Ramos (cell line): ENCODE results near the gene CFLAR.
"Not testable (repeated sequence)": the region's sequence is repeated elsewhere in the genome, so short reads cannot be mapped to it uniquely, and the experiment has no call there.

Experiments used
- in situ Hi-C: fragments of 300-500 bp; cut with MboI; formaldehyde crosslinking; loops from one replicate; pipeline ENCODE4 v1.14.3; 2022; ENCODE audit warnings: low sequenced_read_pairs; ENCODE audit not compliant: unreplicated experiment

CFLAR gene

DNA sequence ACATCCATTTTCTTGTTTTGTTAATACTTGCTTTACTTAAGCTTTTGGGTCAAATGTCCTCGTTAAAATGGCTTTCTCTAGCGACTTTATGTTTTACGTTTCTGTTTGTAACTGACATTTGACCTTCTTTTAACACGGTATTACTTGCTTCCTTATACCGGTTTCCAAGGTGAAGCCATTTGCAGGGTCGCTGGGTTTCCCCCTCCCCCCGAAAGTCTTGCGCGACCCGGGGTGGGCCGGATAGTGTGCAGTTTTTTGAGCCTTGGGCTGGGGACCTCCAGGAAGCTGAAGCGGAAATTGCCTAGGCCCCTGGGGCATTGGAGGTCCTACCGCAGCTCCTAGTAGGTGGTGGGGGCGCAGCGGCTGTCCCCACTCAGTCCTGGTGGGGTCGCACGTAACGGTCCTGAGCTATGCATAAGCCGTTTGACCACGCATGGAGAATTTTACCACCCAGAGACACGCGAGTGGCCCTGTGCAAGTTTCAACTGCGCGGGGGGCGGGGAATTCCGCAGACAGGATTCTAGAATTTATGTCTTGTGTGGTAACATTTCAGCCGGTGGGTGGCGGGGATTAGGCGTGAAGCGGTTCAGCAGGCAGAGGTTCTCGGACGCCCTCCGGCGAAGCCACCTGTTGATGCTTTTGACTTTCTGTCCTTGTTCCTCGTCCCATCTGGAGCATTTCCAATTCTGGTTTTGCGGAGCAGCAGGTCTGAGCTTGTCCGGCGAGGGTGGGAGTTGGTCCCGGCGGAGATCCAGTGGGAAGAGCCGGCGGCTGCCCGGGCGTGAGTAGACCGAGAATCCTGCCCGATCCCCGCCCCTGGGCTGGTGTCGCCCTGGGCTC, 2.4 kb downstream of the CFLAR start:
- in situ Hi-C loops: no loop called here

DNA sequence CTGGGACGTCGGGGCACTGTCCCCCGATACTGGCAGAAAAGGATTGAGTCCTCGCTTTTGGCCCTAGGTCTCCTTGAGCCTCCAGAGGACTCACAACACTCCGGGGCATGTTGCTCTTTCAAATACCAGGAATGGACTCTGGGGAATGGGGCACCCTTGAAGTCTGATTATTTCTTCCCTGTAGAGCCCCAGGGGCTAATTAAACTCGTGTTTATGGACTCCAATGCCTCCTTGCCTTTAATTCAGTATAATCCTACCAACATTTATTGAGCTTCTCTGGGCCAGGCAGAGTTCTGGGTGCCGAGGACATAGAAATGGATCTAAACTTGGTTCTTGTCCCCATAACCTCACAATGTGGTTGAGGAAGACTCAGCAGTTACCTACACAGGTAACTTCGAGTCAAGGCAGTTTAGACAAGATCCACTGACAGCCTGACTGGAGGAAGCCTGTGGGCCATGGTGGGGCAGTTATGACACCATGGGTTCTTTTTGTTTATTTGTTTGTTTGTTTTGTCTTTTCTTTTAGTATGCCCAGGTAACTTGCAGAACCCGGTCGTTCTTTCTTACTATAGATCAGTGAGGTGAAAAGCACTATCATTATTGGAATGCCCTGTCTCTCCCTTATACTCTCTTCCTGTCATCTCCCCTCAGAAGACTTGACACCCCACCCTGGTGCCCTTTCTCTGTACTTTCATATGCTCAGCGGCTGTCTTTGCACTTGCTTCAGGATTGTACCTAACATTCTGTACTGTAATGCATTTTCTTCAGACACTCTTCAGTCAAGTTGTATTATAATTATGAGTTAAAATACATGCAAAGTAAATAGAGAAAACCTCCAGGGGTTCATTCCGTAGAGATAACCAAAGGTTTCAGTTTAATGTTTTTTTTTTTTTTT, 3.2 kb downstream of the CFLAR start:
- in situ Hi-C loops: no loop called here

DNA sequence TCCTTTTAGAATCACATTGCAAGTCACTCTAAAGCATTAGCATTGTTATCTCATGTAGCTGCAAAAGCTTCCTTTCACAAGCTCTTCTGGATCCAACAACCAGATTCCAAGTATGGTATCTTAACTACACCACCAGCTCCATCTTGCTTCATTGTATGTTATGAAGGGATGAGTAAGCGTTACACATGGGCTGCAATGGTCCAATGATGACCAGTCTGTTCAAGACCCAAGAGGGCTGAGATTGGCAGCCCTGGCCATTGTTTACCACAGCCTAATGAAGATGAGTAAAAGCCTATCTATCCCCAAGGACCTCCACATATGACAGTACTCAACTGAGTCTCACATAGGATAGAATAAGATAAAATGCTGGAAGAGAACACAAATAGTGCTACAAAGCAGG, 6.3 kb downstream of the CFLAR start:
- in situ Hi-C loops: no loop called here

DNA sequence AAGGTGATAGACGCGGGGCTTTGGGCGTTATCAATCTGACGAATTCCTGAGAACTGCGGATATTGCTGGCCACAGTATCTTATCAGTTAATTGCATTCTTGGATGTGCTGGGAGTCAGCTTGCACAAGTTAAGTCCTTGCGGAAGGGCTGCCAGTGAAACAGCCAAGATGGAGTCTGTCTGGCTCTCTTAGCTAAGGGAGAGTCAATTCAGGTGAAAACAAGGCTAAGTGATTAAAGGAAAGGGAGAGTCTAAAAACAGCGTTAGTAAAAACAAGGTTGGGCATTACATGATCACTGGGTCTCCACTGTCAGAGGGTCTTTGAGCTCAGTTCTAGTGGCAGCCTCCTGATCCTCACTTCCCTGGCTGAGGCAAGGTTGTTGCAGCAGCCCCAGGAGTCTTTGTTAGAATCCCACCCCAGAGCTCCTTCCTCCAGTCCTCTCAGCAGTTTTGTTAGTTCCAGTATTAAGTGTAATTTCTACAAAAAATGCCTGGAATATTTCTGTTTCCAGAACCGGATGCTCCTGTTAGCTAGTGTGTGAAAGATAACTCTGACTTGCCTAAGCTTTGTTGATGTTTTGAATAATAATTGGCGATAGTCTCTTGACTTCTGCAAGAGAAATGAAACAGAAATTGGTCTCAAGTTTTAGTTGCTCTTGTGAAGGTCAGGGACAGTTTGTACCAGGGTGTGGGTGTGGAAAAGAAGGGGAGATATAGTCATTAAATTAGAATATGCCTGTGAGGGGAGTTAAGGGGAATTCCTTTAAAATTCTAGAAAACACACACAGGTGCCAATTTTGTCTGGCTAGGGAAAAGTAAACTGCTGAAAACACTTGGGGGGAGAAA, 10.6 kb downstream of the CFLAR start:
- in situ Hi-C loops: no loop called here

DNA sequence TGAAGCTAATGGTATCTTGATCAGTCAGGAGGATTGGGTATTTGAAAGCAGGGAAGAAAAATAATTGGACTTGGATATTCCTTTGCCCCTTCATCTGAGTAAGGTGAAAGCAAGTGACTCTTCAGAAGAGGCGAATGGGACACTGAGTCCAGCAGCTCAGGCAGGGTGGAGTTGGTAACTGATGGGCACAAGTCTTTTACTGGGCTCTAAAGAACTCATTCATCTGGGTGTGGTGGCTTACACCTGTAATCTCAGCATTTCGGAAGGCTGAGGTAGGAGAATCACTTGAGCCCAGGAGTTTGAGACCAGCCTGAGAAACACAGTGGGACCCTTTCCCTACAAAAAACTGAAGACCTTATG, 11.2 kb downstream of the CFLAR start:
- in situ Hi-C loops: no loop called here

DNA sequence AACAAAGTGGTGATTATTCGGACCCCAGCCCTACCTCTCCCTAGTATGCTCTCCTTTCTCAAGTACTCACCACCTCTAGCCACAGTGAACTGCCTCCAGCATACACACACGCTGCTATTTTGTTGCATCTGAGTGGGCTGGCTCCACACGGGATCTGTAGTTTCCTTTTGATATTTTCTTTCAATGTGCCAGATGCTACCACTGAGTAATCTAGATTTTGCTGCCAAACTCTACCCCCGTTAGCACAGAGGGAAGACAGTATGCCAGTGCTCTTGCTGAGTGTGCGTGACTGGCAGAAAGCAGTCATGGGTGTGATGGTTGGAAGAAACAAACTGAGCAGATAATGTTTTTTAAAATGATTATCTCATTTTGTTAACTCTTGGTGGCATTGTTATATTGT, 11.6 kb downstream of the CFLAR start:
- in situ Hi-C loops: no loop called here

DNA sequence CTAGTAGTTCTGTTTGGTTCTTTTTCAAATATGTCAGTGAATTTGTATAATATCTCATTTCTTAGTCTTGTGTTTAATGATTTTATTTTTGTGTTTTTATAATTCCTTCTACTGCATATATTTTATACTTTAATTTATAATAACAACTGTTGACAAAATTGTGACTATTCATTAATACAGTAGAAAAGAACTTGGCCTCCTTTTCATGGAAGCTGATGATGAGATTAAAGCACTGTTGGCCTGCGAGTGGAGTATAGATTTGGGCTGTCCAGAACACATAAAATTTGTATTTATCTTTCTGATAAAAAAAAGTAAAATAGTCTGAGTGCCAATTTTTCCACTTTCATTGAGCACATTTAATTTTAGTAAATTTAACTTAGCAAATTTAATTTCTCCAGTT, 12.1 kb downstream of the CFLAR start:
- in situ Hi-C loops: no loop called here

DNA sequence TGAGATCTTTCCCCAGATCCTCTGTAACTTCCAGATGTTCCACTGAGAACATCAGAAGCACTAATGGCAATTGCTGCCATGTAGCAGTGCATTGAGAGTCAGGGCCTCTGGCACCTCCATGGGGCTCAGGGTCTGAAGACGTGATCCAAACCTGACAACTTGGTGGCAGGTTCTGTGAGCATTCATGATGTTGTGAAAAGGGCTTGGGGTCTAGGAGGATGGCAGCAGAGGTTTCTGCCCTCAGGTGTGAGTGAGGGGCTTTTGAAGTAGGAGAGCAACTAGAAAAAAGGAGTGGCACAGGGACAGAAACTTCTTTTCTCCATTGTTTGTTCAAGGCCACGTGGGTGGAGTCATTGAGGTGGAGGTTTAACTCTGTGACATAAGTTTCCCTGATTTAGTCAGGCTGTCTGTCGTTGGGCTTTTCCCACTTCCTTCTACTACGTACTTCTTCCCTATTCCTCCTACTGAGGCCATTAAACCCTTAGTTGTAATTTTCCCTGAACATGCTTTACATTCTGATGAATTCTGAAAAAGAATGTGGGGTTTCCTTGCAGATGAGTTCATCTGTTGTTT, 13.1 kb downstream of the CFLAR start:
- in situ Hi-C loops: no loop called here

DNA sequence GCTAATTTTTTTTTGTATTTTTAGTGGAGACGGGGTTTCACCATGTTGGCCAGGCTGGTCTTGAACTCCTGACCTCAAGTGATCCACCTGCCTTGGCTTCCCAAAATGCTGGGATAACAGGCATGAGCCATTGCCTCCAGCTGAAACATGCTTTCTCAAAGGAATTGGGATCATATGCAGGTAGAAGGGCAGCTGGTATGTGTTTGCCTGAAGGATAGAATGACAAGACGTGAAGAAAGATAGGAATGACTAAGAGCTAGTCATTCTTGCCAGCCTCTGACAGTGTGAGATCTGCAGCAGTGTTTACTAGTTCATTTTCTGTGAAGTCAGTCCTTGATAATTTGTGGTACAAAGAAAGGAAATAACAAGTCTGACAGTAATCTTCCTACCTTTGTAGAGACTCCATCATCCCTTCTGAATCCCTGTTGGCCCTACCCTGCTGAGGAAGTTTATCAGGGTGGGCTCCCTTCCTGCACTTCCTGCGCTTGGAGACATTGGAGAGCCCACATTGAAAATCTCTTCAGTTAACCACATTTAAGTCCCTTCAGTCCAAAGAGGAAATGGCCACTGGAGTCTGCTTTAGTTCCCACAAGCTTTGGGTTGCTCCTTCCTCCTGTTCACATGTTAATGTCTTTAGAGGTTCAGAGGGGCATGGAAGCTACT, 14.7 kb downstream of the CFLAR start:
- in situ Hi-C loops: no loop called here

DNA sequence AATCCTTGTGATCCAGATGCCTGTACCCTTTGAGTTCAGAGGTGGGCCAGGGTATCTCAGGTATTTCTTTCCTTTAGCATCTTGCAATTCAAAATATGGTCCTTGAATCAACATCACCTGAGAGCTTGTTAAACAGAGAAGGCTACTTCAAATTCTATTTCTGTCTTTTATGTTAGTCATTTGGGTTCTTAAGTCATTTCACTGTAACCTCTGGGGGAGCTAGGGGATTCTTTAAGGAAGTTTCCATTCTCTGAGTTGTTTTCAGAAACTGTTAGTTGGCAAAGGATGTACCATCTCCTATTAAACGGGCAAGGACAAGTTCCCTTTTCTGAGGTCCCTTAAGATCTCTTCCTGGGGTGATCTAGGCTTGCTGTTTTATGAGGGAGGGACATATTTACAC, 16.6 kb downstream of the CFLAR start:
- in situ Hi-C loops: no loop called here

DNA sequence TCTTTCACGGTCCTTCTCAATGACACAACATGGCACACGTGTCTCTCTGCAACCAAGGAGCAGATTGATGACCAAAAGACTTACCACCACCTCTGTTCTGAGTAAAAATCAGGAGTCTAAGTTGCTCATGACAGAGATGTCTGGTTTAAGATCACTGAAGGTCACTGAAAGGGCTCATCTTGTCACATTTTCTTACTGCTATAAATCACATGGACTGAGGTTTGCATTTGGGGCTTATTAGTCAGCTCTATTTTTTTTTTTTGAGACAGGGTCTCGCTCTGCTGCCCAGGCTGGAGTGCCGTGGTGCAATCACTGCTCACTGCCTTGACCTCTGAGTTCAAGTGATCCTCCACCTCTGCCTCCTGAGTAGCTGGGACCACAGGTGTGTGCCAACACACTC, 19.4 kb downstream of the CFLAR start:
- in situ Hi-C loops: no loop called here

DNA sequence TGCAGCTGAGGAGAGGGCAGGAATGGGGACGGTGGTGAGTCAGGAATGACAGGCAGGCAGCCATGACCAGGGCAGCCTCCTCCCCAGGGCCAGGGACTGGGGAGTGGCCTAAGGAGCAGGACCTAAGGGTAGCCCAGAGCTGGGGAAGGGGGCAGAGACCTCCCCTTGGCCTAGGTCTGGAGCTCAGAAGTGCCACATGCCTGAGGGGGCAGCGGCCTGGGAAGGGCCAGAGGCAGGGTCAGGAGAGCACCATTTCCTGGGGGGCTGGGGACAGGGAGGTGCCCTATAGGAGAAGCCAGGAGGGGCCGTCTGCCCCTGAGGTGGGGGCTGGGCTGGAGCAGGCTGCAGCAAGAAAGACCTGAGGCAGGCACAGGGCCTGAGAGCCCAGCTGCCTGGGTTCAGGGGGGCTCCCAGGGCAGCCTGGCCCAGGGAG, 20.9 kb downstream of the CFLAR start:
- in situ Hi-C loops: no loop called here

DNA sequence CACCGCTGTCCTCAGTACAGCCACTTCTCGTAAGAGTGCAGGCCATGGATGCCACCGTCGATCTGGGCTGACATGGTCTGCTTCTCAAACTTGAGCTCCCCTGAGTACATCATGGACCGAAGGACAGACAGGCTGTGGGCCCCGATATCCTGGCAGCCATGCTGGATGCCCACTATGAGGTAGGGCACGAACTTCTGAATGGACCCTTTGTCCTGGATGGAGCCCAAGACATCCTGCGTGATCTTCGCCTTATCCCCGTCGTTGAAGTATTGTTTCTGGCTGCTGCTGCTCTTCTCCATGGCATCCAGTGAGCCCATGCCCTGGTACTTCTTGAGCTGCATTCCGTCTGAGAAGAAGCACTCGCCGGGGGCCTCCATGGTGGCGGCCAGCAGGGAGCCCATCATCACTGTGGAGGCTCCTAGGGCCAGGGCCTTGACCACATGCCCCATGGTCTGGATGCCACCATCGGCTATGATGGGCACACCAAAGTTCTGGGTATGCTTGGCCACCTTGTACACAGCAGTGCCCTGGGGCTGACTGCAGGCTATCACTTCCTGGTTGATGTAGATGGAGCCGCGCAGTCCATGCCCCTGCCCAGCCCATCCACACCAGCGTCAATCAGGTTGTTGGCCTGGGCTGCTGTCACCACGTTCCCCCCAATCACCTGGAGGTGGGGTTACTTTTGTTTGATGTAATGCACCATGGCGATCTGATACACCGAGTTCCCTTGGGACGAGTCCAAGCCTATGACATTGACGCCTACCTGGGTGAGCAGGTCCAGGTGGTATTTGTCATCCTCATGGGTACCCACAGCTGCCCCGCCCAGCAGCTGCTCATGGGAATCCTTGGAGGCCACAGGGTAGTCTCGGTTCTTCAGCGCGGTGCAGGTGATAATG, 21.8 kb downstream of the CFLAR start:
- in situ Hi-C loops: no loop called here

DNA sequence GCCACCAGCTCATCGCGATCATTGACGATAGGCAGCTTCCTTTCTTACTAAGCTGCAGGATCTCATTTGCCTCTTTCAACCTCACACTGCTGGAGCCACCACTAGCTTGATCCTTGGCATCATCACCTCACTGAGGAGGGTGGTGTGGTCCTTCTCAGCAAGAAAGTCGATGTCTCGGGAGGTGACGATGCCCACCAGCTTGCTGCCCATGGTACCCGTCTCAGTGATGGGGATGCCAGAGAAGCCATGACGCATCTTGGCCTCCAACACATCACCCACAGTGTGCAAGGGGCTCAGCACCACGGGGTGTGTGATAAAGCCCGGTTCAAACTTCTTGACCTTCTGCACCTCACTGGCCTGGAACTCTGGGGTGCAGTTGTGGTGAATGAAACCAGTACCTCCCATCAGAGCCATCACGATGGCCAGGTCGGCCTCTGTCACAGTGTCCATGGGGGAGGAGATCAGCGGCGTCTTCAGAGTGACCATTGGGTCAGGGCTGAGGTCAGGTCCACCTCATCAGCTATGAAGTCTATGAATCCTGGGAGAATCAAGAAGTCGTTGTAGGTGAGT, 22.5 kb downstream of the CFLAR start:
- in situ Hi-C loops: no loop called here

DNA sequence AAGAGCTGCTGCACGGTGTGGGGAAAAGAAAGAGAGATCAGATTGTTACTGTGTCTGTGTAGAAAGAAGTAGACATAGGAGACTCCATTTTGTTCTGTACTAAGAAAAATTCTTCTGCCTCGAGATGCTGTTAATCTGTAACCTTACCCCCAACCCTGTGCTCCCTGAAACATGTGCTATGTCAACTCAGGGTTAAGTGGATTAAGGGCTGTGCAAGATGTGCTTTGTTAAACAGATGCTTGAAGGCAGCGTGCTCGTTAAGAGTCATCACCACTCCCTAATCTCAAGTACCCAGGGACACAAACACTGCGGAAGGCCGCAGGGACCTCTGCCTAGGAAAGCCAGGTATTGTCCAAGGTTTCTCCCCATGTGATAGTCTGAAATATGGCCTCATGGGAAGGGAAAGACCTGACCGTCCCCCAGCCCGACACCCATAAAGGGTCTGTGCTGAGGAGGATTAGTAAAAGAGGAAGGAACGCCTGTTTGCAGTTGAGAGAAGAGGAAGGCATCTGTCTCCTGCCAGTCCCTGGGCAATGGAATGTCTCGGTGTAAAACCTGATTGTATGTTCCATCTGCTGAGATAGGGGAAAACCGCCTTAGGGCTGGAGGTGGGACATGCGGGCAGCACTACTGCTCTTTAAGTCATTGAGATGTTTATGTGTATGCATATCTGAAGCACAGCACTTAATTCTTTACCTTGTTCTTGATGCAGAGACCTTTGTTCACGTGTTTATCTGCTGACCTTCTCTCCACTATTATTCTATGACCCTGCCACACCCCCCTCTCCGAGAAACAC, 23.2 kb downstream of the CFLAR start:
- in situ Hi-C loops: not testable (repeated sequence)

DNA sequence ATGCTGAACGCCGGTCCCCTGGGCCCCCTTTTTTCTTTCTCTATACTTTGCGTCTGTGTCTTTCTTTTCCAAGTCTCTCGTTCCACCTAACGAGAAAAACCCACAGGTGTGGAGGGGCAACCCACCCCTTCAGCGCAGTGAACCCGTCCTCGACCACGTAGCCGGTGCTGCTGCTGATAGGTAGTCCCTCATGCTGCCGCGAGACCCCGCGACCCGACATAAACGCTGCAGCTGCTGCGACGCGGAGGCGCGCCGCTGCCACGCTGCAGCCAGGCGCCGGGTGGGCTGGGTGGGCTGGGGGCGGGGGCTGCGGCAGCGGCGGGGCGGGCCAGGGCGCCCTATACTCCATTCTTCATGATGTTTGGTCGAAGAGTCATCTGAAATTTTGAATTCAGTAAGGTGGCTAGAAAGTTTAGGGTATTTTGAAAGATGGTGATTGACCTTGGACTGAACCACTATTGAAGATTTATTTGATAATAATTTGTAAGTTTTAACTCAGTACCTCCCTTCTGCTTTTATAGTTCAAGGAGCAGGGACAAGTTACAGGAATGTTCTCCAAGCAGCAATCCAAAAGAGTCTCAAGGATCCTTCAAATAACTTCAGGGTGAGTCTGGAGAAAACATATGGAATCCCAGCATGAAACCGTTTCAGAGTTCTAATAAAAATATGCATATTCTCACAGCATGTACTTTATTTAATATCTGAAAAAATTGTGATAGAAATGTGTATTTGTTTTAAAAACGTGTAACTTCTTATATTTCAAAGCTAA, 24.1 kb downstream of the CFLAR start:
- in situ Hi-C loops: no loop called here
